ENCODE results near the gene PSMG4.

Gene PSMG4

DNA sequence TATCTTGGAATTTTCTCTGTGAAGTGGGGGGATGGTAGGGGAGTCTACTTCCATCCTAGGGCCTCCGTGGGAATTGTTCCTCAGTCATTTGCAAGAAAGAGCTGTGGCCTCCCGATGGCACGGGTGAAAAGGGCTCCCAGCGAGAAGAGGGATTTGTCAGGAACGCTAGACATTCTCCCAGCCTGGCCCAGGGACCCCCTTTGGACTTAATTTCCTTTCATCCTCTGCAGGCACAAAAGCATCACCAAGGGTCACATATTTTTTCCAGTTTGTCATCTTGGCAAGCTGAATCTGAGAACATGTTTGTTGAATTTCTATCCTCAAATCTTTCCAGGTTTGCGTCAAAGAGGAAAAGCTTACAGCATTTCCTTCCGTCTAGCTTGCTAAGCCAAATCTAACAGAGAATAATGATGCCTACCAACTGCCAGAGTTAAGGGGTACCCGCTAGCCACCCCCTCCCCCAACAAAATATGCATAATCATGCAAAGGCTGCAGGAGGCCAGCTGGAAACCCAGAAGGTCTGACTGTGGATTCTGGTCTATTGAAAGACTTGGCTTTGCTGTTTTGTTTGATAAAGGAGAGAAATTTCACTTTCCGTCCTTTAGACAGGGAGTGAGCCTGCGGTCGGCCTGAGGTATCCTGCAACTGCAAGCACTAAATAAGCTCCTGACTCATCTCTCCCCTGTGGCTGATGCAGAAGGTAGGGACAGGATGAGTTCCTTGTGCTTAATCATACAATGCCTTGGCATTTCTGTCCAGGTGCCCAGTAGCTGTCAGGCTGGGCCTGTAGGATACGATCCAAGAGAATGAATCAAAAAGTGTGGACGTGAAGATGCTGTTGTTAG lies 23.1 kb downstream of the PSMG4 start:
- CTCF ChIA-PET, result interaction anchor here (0.6 to 4.6 kb wide), 17 partner anchors 9 to 696 kb away, joined by 3 to 61 read pairs (median 3); partner anchors contain the start of gene SLC22A23
- POLR2A ChIA-PET, result interaction anchor here (0.5 to 1.0 kb wide), 2 partner anchors 10 to 108 kb away, joined by 3 to 6 read pairs; no protein-coding TSS in a partner anchor
- Histone ChIP-seq H3K27ac (ENCODE audit: extremely low read depth, low read depth, low read length) (no peak overlapping the region), H3K4me3 (ENCODE audit: low read depth, low read length) (no peak overlapping the region), H3K9me3 (ENCODE audit: control insufficient read depth, insufficient read depth, low read depth, low read length) (no peaks in the 10 kb centered on the region), H3K4me1 (ENCODE audit: control insufficient read depth, insufficient read depth, low read length) (no peaks in the 10 kb centered on the region), H3K36me3 (ENCODE audit: control insufficient read depth in 2 of 2, insufficient read depth in 1 of 2, low read length in 2 of 2) (peaks cover 5 to 38% of the 10 kb centered on the region in 2 experiments; a peak in 2 of 3 replicates)
- TF ChIP-seq, protein P1, sequence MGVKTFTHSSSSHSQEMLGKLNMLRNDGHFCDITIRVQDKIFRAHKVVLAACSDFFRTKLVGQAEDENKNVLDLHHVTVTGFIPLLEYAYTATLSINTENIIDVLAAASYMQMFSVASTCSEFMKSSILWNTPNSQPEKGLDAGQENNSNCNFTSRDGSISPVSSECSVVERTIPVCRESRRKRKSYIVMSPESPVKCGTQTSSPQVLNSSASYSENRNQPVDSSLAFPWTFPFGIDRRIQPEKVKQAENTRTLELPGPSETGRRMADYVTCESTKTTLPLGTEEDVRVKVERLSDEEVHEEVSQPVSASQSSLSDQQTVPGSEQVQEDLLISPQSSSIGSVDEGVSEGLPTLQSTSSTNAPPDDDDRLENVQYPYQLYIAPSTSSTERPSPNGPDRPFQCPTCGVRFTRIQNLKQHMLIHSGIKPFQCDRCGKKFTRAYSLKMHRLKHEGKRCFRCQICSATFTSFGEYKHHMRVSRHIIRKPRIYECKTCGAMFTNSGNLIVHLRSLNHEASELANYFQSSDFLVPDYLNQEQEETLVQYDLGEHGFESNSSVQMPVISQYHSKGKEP (tag by site-specific recombination; IDR thresholded peaks at IDR 0.05), result no peak
- TF ChIP-seq ZNF112 (tag by site-specific recombination; IDR thresholded peaks at IDR 0.05), result no peak
- no peak for TF ChIP-seq BCL11A (tag by site-specific recombination; IDR thresholded peaks at IDR 0.05; ENCODE audit: low read depth)
- no peak for TF ChIP-seq ZNF626 (tag by site-specific recombination; IDR thresholded peaks at IDR 0.05)
- no peak for TF ChIP-seq ZNF433 (tag by site-specific recombination; IDR thresholded peaks at IDR 0.05; ENCODE audit: low read depth)
- TF ChIP-seq SP2 (tag by site-specific recombination; IDR thresholded peaks at IDR 0.05), result no peak
- no peak for TF ChIP-seq ZNF837 (tag by site-specific recombination; IDR thresholded peaks at IDR 0.05)
- TF ChIP-seq ZNF701 (tag by site-specific recombination; IDR thresholded peaks at IDR 0.05), result no peak
- TF ChIP-seq ZNF37A (tag by site-specific recombination; IDR thresholded peaks at IDR 0.05), result no peak
- no peak for TF ChIP-seq ZNF24 (tag by site-specific recombination; IDR thresholded peaks at IDR 0.05)
- no peak for TF ChIP-seq ZNF138 (tag by site-specific recombination; IDR thresholded peaks at IDR 0.05; ENCODE audit: borderline replicate concordance)
- TF ChIP-seq ZNF513 (tag by site-specific recombination; IDR thresholded peaks at IDR 0.05), result no peak
- TF ChIP-seq OVOL3 (tag by site-specific recombination; IDR thresholded peaks at IDR 0.05), result no peak
- TF ChIP-seq SCRT2 (tag by site-specific recombination; IDR thresholded peaks at IDR 0.05), result no peak
- TF ChIP-seq SCRT1 (tag by site-specific recombination; IDR thresholded peaks at IDR 0.05; ENCODE audit: borderline replicate concordance), result no peak
- TF ChIP-seq PRDM2 (tag by site-specific recombination; IDR thresholded peaks at IDR 0.05; ENCODE audit: borderline replicate concordance), result no peak
- TF ChIP-seq ZNF843 (tag by site-specific recombination; IDR thresholded peaks at IDR 0.05), result no peak
- no peak for TF ChIP-seq PATZ1 (tag by site-specific recombination; IDR thresholded peaks at IDR 0.05)

Measured in HEK293 (cell line).